HepG2 (cell line): ENCODE data around the gene DSTN. TPM values are rescaled to one million over a fixed set of nuclear protein-coding genes. Genes with fewer than 3 reads are reported as not detected.

ENCODE experiments used
- EED ChIP-seq: sonication (generic); formaldehyde crosslinking; IDR thresholded peaks from 2 replicates; pipeline ENCODE4 v1.5.0; 2020; ENCODE audit warnings: mild to moderate bottlenecking, missing genetic modification reagents
- KDM3A ChIP-seq: IDR thresholded peaks from 2 replicates; pipeline ENCODE4 v1.6.1; 2018; ENCODE audit warnings: low read depth, missing compliant biosample characterization
- RBM39 ChIP-seq: fragments of 200-400 bp; formaldehyde crosslinking; IDR thresholded peaks from one replicate; pipeline ENCODE4 v1.6.1; 2018; ENCODE audit warnings: antibody characterized with exemption, mild to moderate bottlenecking, low read depth, low read length; ENCODE audit not compliant: poor library complexity, severe bottlenecking
- ZNF230 ChIP-seq: sonication (generic); formaldehyde crosslinking; IDR thresholded peaks from 2 replicates; pipeline ENCODE4 v1.4.0; 2020; ENCODE audit warnings: mild to moderate bottlenecking, missing genetic modification reagents
- ZNF460 ChIP-seq: sonication (generic); formaldehyde crosslinking; IDR thresholded peaks from 2 replicates; pipeline ENCODE4 v1.5.1; 2020; ENCODE audit warnings: missing genetic modification reagents, mild to moderate bottlenecking, borderline replicate concordance
- polyA plus RNA-seq, 8 experiments: library from polyadenylated mRNA; depleted of rRNA in 3 of 8; stranded (reverse) in 7 of 8; unstranded in 1 of 8; fragments of >200 nt; fragmentation: Illumina TruSeq in 4 of 8; extraction: Trizol in 4 of 8; gene quantifications; 2 replicates each; pipeline versions ENCODE4 v1.2.1 to v1.2.3, GENCODE V29; 2011 to 2016; ENCODE audit warnings: low read depth in 4 of 8, missing spikeins in 1 of 8, mixed read lengths in 1 of 8; ENCODE audit not compliant: insufficient read depth in 1 of 8
- total RNA-seq, 5 experiments: library from RNA; depleted of rRNA; stranded (reverse); fragments of >200 nt; fragmentation: Illumina TruSeq; extraction: Trizol; gene quantifications; 2 replicates each; pipeline ENCODE4 v1.2.3, GENCODE V29; 2016; ENCODE audit warnings: low read depth in 1 of 5
- TF ChIP-seq, protein P1 (sequence below), 2 experiments: fragments of 450-650 bp in 1 of 2; sonication (generic) in 1 of 2; formaldehyde crosslinking in 1 of 2; IDR thresholded peaks; 2 replicates each; pipeline versions ENCODE4 v1.6.1 to v1.8.0; 2016 to 2022; ENCODE audit warnings: antibody characterized with exemption in 1 of 2, mild to moderate bottlenecking in 1 of 2, missing genetic modification reagents in 1 of 2

Gene DSTN
- total and polyA plus RNA-seq, 2 of the 13 experiments (the other 11 are each of a cell fraction or from before 2014, with no cell fraction given) = 27.6 to 106 TPM

DNA sequence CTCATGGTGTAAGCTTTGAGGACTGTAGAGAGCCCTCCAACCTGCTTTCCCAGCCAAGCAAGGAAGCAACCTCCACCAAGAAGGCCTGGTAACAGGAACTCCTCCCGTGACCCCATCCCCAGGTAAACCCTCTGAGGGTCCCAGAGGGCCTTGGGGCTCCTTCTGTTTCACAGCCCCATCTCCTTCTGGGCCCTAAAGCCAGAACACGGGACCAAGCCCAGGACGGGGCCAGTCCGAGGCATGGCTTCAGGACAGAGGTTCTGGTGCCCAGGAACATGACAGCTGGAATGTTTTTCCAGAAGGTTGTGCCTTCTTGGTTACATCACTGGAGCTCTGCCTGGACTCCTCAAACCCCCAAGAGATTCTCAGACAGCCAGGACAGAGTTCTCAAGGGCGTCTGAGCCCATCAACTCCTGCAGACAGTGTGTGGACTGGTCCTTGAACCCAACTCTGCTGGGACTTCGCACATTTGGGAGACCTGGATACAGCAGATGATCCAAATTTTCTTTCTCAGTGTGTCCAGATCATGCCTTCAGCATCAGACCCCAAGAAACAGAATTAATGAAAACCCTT lies 69.0 kb downstream of the DSTN start (continued):
- TF ChIP-seq, protein P1, sequence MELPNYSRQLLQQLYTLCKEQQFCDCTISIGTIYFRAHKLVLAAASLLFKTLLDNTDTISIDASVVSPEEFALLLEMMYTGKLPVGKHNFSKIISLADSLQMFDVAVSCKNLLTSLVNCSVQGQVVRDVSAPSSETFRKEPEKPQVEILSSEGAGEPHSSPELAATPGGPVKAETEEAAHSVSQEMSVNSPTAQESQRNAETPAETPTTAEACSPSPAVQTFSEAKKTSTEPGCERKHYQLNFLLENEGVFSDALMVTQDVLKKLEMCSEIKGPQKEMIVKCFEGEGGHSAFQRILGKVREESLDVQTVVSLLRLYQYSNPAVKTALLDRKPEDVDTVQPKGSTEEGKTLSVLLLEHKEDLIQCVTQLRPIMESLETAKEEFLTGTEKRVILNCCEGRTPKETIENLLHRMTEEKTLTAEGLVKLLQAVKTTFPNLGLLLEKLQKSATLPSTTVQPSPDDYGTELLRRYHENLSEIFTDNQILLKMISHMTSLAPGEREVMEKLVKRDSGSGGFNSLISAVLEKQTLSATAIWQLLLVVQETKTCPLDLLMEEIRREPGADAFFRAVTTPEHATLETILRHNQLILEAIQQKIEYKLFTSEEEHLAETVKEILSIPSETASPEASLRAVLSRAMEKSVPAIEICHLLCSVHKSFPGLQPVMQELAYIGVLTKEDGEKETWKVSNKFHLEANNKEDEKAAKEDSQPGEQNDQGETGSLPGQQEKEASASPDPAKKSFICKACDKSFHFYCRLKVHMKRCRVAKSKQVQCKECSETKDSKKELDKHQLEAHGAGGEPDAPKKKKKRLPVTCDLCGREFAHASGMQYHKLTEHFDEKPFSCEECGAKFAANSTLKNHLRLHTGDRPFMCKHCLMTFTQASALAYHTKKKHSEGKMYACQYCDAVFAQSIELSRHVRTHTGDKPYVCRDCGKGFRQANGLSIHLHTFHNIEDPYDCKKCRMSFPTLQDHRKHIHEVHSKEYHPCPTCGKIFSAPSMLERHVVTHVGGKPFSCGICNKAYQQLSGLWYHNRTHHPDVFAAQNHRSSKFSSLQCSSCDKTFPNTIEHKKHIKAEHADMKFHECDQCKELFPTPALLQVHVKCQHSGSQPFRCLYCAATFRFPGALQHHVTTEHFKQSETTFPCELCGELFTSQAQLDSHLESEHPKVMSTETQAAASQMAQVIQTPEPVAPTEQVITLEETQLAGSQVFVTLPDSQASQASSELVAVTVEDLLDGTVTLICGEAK (IDR thresholded peaks at IDR 0.05) = no peak
- TF ChIP-seq, protein P1 (CRISPR knock-in tag; IDR thresholded peaks at IDR 0.05) = no peak
- TF ChIP-seq RBM39 (peak; percentile 15), ZNF460 (CRISPR knock-in tag) (no peak), EED (0 out of 2 replicates have a peak, but pooled peaks have one; percentile 53), ZNF230 (CRISPR knock-in tag) (0 out of 2 replicates have a peak, but pooled peaks have one; percentile 34), KDM3A (CRISPR knock-in tag) (no peak)
